Central memory CD8-positive, alpha-beta T cell (primary cell): ENCODE data around the gene FAM25A.
"Not testable (repeated sequence)": the region's sequence is repeated elsewhere in the genome, so short reads cannot be mapped to it uniquely, and the experiment has no call there.

ENCODE experiments used
- ATAC-seq: fragments of 150-1000 bp; cut with Tn5 transposase; replicated peaks from 2 replicates; pipeline ENCODE4 v1.10.0; 2022; ENCODE audit warnings: mild to moderate bottlenecking, moderate FRiP score, moderate number of reproducible peaks; ENCODE audit not compliant: poor library complexity, severe bottlenecking; ENCODE audit errors: extremely low read depth
- DNase-seq, 2 donors: peaks; one replicate each; pipeline ENCODE4 v3.0.0; 2021; ENCODE audit warnings: low spot score in 2 of 2
- H3K27ac Mint-ChIP-seq: one replicate; pipeline ENCODE4 v1.8.0; 2022; ENCODE audit warnings: low read depth, mild to moderate bottlenecking, moderate library complexity, mixed read lengths
- H3K27me3 Mint-ChIP-seq: one replicate; pipeline ENCODE4 v1.8.0; 2022; ENCODE audit warnings: mixed read lengths
- H3K36me3 Mint-ChIP-seq: one replicate; pipeline ENCODE4 v1.8.0; 2022; ENCODE audit warnings: mild to moderate bottlenecking, moderate library complexity, mixed read lengths; ENCODE audit not compliant: insufficient read depth
- H3K4me1 Mint-ChIP-seq: one replicate; pipeline ENCODE4 v1.8.0; 2022; ENCODE audit warnings: mixed read lengths
- H3K4me3 Mint-ChIP-seq: one replicate; pipeline ENCODE4 v1.8.0; 2022; ENCODE audit warnings: mild to moderate bottlenecking, moderate library complexity, mixed read lengths
- H3K9me3 Mint-ChIP-seq: one replicate; pipeline ENCODE4 v1.8.0; 2022; ENCODE audit warnings: mixed read lengths

Gene FAM25A

GRCh38 chr10:87019066-87019465 is 1.0 kb upstream of the FAM25A start:
- H3K4me3 Mint-ChIP-seq, DNase-seq, H3K36me3 Mint-ChIP-seq, H3K4me1 Mint-ChIP-seq, H3K9me3 Mint-ChIP-seq, ATAC-seq, H3K27ac Mint-ChIP-seq: not testable (repeated sequence)
- H3K27me3 Mint-ChIP-seq = peaks cover 16% of the 10 kb centered on the region

DNA sequence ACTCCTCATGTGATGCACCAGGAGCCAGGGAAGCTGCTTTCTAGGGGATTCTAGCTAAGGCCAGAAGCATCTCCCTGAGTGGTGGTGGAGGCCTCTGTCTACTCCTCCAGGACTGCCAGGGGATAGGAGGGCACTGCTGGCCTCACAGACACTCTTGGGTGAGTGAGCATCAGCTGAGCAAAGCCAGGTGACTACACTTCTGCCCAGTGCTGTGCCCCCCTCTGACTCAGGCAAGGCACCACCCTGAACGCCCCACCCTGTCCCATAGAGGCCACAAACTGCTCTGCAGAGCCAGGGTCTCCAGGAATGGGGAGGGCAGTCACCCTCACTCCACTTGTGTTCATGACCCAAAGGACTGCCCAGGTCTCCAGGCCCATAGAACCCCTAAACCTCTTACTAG is 590 bp upstream of the FAM25A start:
- not testable (repeated sequence) for H3K9me3 Mint-ChIP-seq, H3K4me1 Mint-ChIP-seq, ATAC-seq, DNase-seq, H3K4me3 Mint-ChIP-seq, H3K27ac Mint-ChIP-seq, H3K36me3 Mint-ChIP-seq
- H3K27me3 Mint-ChIP-seq = peaks cover 16% of the 10 kb centered on the region

GRCh38 chr10:87025285-87025958 is 5.3 kb downstream of the FAM25A start:
- not testable (repeated sequence) for H3K36me3 Mint-ChIP-seq, ATAC-seq, H3K27me3 Mint-ChIP-seq, H3K9me3 Mint-ChIP-seq, DNase-seq, H3K27ac Mint-ChIP-seq, H3K4me3 Mint-ChIP-seq, H3K4me1 Mint-ChIP-seq

- not testable (repeated sequence) for H3K36me3 Mint-ChIP-seq, H3K4me3 Mint-ChIP-seq, ATAC-seq, H3K4me1 Mint-ChIP-seq, DNase-seq, H3K27me3 Mint-ChIP-seq, H3K9me3 Mint-ChIP-seq, H3K27ac Mint-ChIP-seq
Observed at GRCh38 chr10:87026747-87027508, 6.8 kb downstream of the FAM25A start.

GRCh38 chr10:87030419-87030818 is 10.3 kb downstream of the FAM25A start:
- not testable (repeated sequence) for H3K4me3 Mint-ChIP-seq, H3K4me1 Mint-ChIP-seq, H3K27ac Mint-ChIP-seq, H3K27me3 Mint-ChIP-seq, ATAC-seq, H3K36me3 Mint-ChIP-seq, H3K9me3 Mint-ChIP-seq, DNase-seq

GRCh38 chr10:87030912-87031635 is 11.0 kb downstream of the FAM25A start:
- no peak for DNase-seq
- no peaks in the 10 kb centered on the region for H3K9me3 Mint-ChIP-seq
- H3K4me3 Mint-ChIP-seq = no peak overlapping the region
- no peaks in the 10 kb centered on the region for H3K27me3 Mint-ChIP-seq
- no peaks in the 10 kb centered on the region for H3K4me1 Mint-ChIP-seq
- H3K36me3 Mint-ChIP-seq = no peaks in the 10 kb centered on the region
- no peak overlapping the region for H3K27ac Mint-ChIP-seq
- ATAC-seq = no peak

- H3K27ac Mint-ChIP-seq = no peak overlapping the region
- H3K27me3 Mint-ChIP-seq = no peaks in the 10 kb centered on the region
- H3K9me3 Mint-ChIP-seq = no peaks in the 10 kb centered on the region
- H3K36me3 Mint-ChIP-seq = no peaks in the 10 kb centered on the region
- DNase-seq (no peak), ATAC-seq (no peak)
- no peaks in the 10 kb centered on the region for H3K4me1 Mint-ChIP-seq
- no peak overlapping the region for H3K4me3 Mint-ChIP-seq
Observed at GRCh38 chr10:87036623-87037022, 16.5 kb downstream of the FAM25A start.

DNA sequence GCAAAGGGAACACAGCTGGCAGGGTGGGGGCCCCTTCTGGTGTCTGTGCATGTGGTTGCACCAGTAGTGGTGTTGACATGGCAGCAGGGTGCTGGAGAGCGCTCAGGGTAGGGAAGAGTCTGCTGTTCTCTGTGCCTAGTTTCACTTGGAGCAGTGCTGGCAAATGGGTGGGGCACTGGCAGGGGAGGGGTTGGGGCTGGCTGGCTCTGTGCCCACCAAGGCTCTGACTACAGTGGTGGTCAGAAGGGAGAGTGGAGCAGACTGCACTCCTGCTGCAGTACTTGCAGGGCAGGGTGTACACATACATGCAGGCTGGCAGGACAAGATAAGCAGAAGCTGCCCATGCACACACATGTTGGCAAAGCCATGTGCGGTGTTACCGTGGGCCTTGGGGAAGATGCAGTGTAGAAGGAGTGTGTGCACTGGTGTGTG is 18.2 kb downstream of the FAM25A start:
- no peaks in the 10 kb centered on the region for H3K36me3 Mint-ChIP-seq
- no peaks in the 10 kb centered on the region for H3K4me1 Mint-ChIP-seq
- DNase-seq (no peak), ATAC-seq (no peak)
- H3K27me3 Mint-ChIP-seq = no peaks in the 10 kb centered on the region
- H3K27ac Mint-ChIP-seq = no peak overlapping the region
- no peaks in the 10 kb centered on the region for H3K9me3 Mint-ChIP-seq
- H3K4me3 Mint-ChIP-seq = no peak overlapping the region

GRCh38 chr10:87038786-87039185 is 18.7 kb downstream of the FAM25A start:
- Mint-ChIP-seq H3K4me3 (no peak overlapping the region), H3K27ac (no peak overlapping the region), H3K4me1 (no peaks in the 10 kb centered on the region), H3K36me3 (no peaks in the 10 kb centered on the region), H3K9me3 (no peaks in the 10 kb centered on the region), H3K27me3 (no peaks in the 10 kb centered on the region)
- ATAC-seq = no peak
- no peak for DNase-seq

DNA sequence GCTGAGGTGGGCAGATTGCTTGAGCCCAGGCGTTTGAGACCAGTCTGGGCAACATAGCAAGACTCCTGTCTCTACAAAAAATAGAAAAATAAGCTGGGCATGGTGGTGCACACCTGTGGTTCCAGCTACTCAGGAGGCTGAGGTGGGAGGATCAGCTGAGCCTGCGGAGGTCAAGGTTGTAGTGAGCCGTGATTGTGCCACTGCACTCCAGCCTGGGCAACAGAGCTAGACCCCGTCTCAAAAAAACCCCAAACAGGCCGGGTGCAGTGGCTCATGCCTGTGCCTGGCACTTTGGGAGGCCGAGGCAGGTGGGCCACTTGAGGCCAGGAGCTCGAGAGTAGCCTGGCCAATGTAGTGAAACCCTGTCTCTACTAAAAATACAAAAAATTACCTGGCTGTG is 23.5 kb downstream of the FAM25A start:
- not testable (repeated sequence) for DNase-seq, H3K27ac Mint-ChIP-seq, H3K27me3 Mint-ChIP-seq, H3K4me1 Mint-ChIP-seq, ATAC-seq, H3K4me3 Mint-ChIP-seq, H3K9me3 Mint-ChIP-seq
- peaks cover 16% of the 10 kb centered on the region for H3K36me3 Mint-ChIP-seq

GRCh38 chr10:87045434-87045938 is 25.4 kb downstream of the FAM25A start:
- ATAC-seq = no peak
- H3K36me3 Mint-ChIP-seq = peaks cover 29% of the 10 kb centered on the region
- no peak overlapping the region for H3K4me3 Mint-ChIP-seq
- no peaks in the 10 kb centered on the region for H3K4me1 Mint-ChIP-seq
- no peak overlapping the region for H3K27ac Mint-ChIP-seq
- no peaks in the 10 kb centered on the region for H3K27me3 Mint-ChIP-seq
- DNase-seq = no peak
- no peaks in the 10 kb centered on the region for H3K9me3 Mint-ChIP-seq

DNA sequence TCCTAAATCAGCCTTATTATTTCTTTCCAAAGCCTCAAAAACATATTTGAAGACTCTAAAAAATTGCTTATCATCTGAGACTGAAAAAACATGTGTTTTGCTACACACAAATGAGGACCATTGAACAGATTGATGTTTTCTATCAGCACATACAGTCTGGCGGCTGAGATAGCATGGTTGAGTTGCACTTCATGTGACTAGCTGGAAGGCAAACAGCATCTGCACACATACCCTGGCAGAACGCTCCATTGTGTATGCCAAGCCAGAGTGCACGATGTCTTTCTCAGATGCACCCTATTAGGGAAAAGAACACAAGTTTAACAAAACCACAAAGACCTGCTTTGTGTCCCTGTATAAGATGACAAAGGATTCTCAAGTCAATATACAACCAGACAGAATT is 33.0 kb downstream of the FAM25A start:
- H3K9me3 Mint-ChIP-seq = no peaks in the 10 kb centered on the region

More for the DNA sequence above, 33.0 kb downstream of the FAM25A start:
- Mint-ChIP-seq H3K4me1 (no peaks in the 10 kb centered on the region), H3K4me3 (no peak overlapping the region), H3K27me3 (no peaks in the 10 kb centered on the region), H3K27ac (no peak overlapping the region), H3K36me3 (peaks cover 55% of the 10 kb centered on the region)
- ATAC-seq (no peak), DNase-seq (no peak)
